Measurements from ENCODE around the gene UNCX. TPM values are rescaled to one million over a fixed set of nuclear protein-coding genes. Genes with fewer than 3 reads are reported as not detected.

Gene UNCX
- total and polyA plus RNA-seq, 2 of the 8 experiments (the other 6 are each of a cell fraction or from before 2014, with no cell fraction given) = not detected

- Histone ChIP-seq H2BK120ac (replicated peaks; ENCODE audit: low read depth, low read length) (no peak overlapping the region), H3K79me1 (ENCODE audit: low read depth, low read length) (no peaks in the 10 kb centered on the region), H3K79me2 (ENCODE audit: control insufficient read depth in 1 of 2, insufficient read depth in 2 of 2, low read length in 2 of 2) (no peaks in the 10 kb centered on the region), H2BK5ac (ENCODE audit: low read depth, low read length) (no peak overlapping the region), H3K27me3 (replicated peaks in 1 of 4; ENCODE audit: control insufficient read depth in 3 of 4, extremely low read depth in 1 of 4, insufficient read depth in 3 of 4, low read length in 3 of 4) (peaks cover 57 to 90% (median 78%) of the 10 kb centered on the region in 4 experiments), H3K56ac (replicated peaks; ENCODE audit: insufficient read length, low read depth, low read length) (no peak overlapping the region), H3K27ac (ENCODE audit: low read depth, low read length) (no peak overlapping the region), H3K4me1 (replicated peaks in 1 of 4; ENCODE audit: control insufficient read depth in 3 of 4, insufficient read depth in 4 of 4, low read length in 3 of 4) (peaks cover 0 to 24% (median 20%) of the 10 kb centered on the region in 4 experiments; a peak in 6 of 7 replicates), H3K23ac (ENCODE audit: insufficient read length) (no peak overlapping the region), H4K8ac (ENCODE audit: extremely low read depth, insufficient read depth, low read length) (no peak overlapping the region), H2BK20ac (ENCODE audit: low read length) (no peak overlapping the region), H3K23me2 (ENCODE audit: low read depth, low read length) (peaks cover 8% of the 10 kb centered on the region; the same call in 1 of the 2 replicates), H2AK5ac (ENCODE audit: low read depth, low read length) (no peak overlapping the region), H3K4ac (replicated peaks; ENCODE audit: insufficient read length, low read depth, low read length) (no peak overlapping the region), H3K9ac (replicated peaks in 1 of 4; ENCODE audit: extremely low read depth in 1 of 4, low read depth in 3 of 4, low read length in 3 of 4) (no peak overlapping the region), H4K91ac (replicated peaks; ENCODE audit: insufficient read length, low read length) (no peak overlapping the region), H2BK15ac (ENCODE audit: low read length) (no peak overlapping the region), H4K5ac (ENCODE audit: insufficient read length, low read depth, low read length) (no peak overlapping the region), H3K4me2 (ENCODE audit: insufficient read depth in 1 of 2, low read depth in 2 of 2, low read length in 2 of 2) (peak overlapping the region in 1 of 2 experiments; percentile 46; a peak in 3 of 4 replicates), H3K9me3 (ENCODE audit: insufficient read depth in 2 of 2, low read depth in 1 of 2, low read length in 1 of 2) (no peaks in the 10 kb centered on the region; a peak in 1 of 4 replicates), H3K4me3 (ENCODE audit: extremely low read depth in 1 of 4, insufficient read depth in 2 of 4, low read depth in 3 of 4, low read length in 4 of 4) (peak overlapping the region in 1 of 4 experiments; percentile 26; a peak in 1 of 8 replicates), H2BK12ac (ENCODE audit: low read depth, low read length) (no peak overlapping the region), H4K20me1 (replicated peaks in 1 of 2; ENCODE audit: control insufficient read depth in 1 of 2, insufficient read depth in 2 of 2, low read length in 2 of 2) (peaks cover 8% of the 10 kb centered on the region in 2 experiments), H3K14ac (ENCODE audit: insufficient read length) (no peak overlapping the region), H2AFZ (ENCODE audit: low read length) (no peak overlapping the region), H3K36me3 (ENCODE audit: control insufficient read depth in 2 of 4, insufficient read depth in 4 of 4, low read length in 3 of 4) (no peaks in the 10 kb centered on the region; a peak in 1 of 8 replicates), H3K18ac (ENCODE audit: extremely low read depth, low read length) (no peak overlapping the region)
- DNase-seq (ENCODE audit: low read depth in 1 of 2, low spot score in 2 of 2) (peak in 1 of 2 experiments; percentile 81), FAIRE-seq (no peak)
- POLR2A ChIA-PET (ENCODE audit: partially characterized antibody) = interaction anchor here (2.6 to 6.1 kb wide), 2 partner anchors 10 to 18 kb away, joined by 14 to 76 read pairs; no protein-coding TSS in a partner anchor
- 6% methylated on average over 47 of the region's 52 CpGs; no CpG with 5 or more reads in 1 of the 2 experiments for WGBS, 2 experiments (ENCODE audit: extremely low coverage in 1 of 2, insufficient coverage in 1 of 2, insufficient read length in 1 of 2, insufficient replicate concordance in 2 of 2, low coverage in 1 of 2, low lambda C conversion rate in 2 of 2, missing lambda C conversion rate in 1 of 2)
- CTCF ChIA-PET (ENCODE audit: partially characterized antibody) = interaction anchor here (0.6 to 9.3 kb wide), 30 partner anchors 9 to 304 kb away, joined by 3 to 62 read pairs (median 5); no protein-coding TSS in a partner anchor
- no peak for TF ChIP-seq POU5F1 (IDR thresholded peaks at IDR 0.05; ENCODE audit: low read depth, low read length)
- TF ChIP-seq CREB1 (IDR thresholded peaks at IDR 0.05) = no peak
- no peak for TF ChIP-seq SP4 (IDR thresholded peaks at IDR 0.05; ENCODE audit: low read length)
- TF ChIP-seq HDAC6 (IDR thresholded peaks at IDR 0.05; ENCODE audit: low read depth, low read length) = no peak
- peak; percentile 63 to 88 (median 85) for TF ChIP-seq CTCF (IDR thresholded peaks at IDR 0.05; ENCODE audit: control extremely low read depth in 1 of 3, insufficient read depth in 1 of 3, low read depth in 1 of 3, low read length in 3 of 3)
- no peak for TF ChIP-seq KDM4A (IDR thresholded peaks at IDR 0.05; ENCODE audit: low read depth, low read length, severe bottlenecking)
- TF ChIP-seq RNF2 (IDR thresholded peaks at IDR 0.05; ENCODE audit: borderline replicate concordance, low read depth, low read length, missing control alignments, poor library complexity, severe bottlenecking) = peak; percentile 82
- peak; percentile 32; the same call in 1 of the 2 replicates for TF ChIP-seq CBX8 (IDR thresholded peaks at IDR 0.05; ENCODE audit: borderline replicate concordance, low read depth, low read length)
Measured at GRCh38 chr7:1225441-1226185, 7.1 kb upstream of the UNCX start.
